Skeletal muscle satellite cell (primary cell): ENCODE data around the gene ZDHHC14.
"Not testable (repeated sequence)": the region's sequence is repeated elsewhere in the genome, so short reads cannot be mapped to it uniquely, and the experiment has no call there.

Experiments
- H3K27me3 ChIP-seq: 2 replicates; pipeline ENCODE4 v1.7.0; 2013; ENCODE audit warnings: low read length; ENCODE audit not compliant: control insufficient read depth, insufficient read depth
- H3K36me3 ChIP-seq: 2 replicates; pipeline ENCODE4 v1.7.0; 2013; ENCODE audit warnings: mild to moderate bottlenecking, control low read depth, low read length; ENCODE audit not compliant: insufficient read depth
- H3K4me1 ChIP-seq: 2 replicates; pipeline ENCODE4 v1.7.0; 2013; ENCODE audit warnings: low read length; ENCODE audit not compliant: control insufficient read depth, insufficient read depth
- H3K4me2 ChIP-seq: 2 replicates; pipeline ENCODE4 v1.7.0; 2013; ENCODE audit warnings: mild to moderate bottlenecking, low read length
- H3K4me3 ChIP-seq: 2 replicates; pipeline ENCODE4 v1.7.0; 2013; ENCODE audit warnings: low read length
- H3K9ac ChIP-seq: 2 replicates; pipeline ENCODE4 v1.7.0; 2013; ENCODE audit warnings: mild to moderate bottlenecking, low read depth, low read length, moderate library complexity
- H3K9me3 ChIP-seq: replicated peaks from 2 replicates; pipeline ENCODE4 v1.7.0; 2013; ENCODE audit warnings: mild to moderate bottlenecking, control low read depth, low read length

ZDHHC14 gene

GRCh38 chr6:157461000-157461915, 80.3 kb downstream of the ZDHHC14 start:
- Histone ChIP-seq H3K4me1 (no peaks in the 10 kb centered on the region), H3K4me3 (no peak overlapping the region), H3K9ac (no peak overlapping the region), H3K9me3 (no peaks in the 10 kb centered on the region), H3K36me3 (no peaks in the 10 kb centered on the region), H3K4me2 (no peak overlapping the region), H3K27me3 (no peaks in the 10 kb centered on the region)

- Histone ChIP-seq H3K4me1 (no peaks in the 10 kb centered on the region), H3K27me3 (no peaks in the 10 kb centered on the region)
Observed at GRCh38 chr6:157462956-157463742, 82.2 kb downstream of the ZDHHC14 start.

GRCh38 chr6:157463743-157464135, 82.7 kb downstream of the ZDHHC14 start:
- not testable (repeated sequence) for H3K4me3 ChIP-seq, H3K4me2 ChIP-seq, H3K4me1 ChIP-seq, H3K27me3 ChIP-seq, H3K36me3 ChIP-seq, H3K9me3 ChIP-seq, H3K9ac ChIP-seq

More at GRCh38 chr6:157462956-157463742, 82.2 kb downstream of the ZDHHC14 start:
- no peaks in the 10 kb centered on the region for H3K36me3 ChIP-seq
- no peaks in the 10 kb centered on the region for H3K9me3 ChIP-seq
- H3K4me2 ChIP-seq, result no peak overlapping the region
- H3K9ac ChIP-seq, result no peak overlapping the region
- H3K4me3 ChIP-seq, result no peak overlapping the region

- Histone ChIP-seq H3K9ac (no peak overlapping the region), H3K4me1 (no peaks in the 10 kb centered on the region), H3K4me3 (no peak overlapping the region)
Observed at GRCh38 chr6:157464653-157465535, 83.9 kb downstream of the ZDHHC14 start.

GRCh38 chr6:157466342-157466648, 85.3 kb downstream of the ZDHHC14 start:
- Histone ChIP-seq H3K4me1 (no peaks in the 10 kb centered on the region), H3K9ac (no peak overlapping the region), H3K27me3 (no peaks in the 10 kb centered on the region)

More at GRCh38 chr6:157464653-157465535, 83.9 kb downstream of the ZDHHC14 start:
- H3K27me3 ChIP-seq, result no peaks in the 10 kb centered on the region
- peak overlapping the region; percentile 56 for H3K4me2 ChIP-seq
- H3K9me3 ChIP-seq, result no peaks in the 10 kb centered on the region
- H3K36me3 ChIP-seq, result no peaks in the 10 kb centered on the region

GRCh38 chr6:157467339-157467738, 86.3 kb downstream of the ZDHHC14 start:
- H3K4me3 ChIP-seq, H3K9ac ChIP-seq: not testable (repeated sequence)

More at GRCh38 chr6:157466342-157466648, 85.3 kb downstream of the ZDHHC14 start:
- Histone ChIP-seq H3K36me3 (no peaks in the 10 kb centered on the region), H3K4me2 (no peak overlapping the region), H3K4me3 (no peak overlapping the region), H3K9me3 (no peaks in the 10 kb centered on the region)

GRCh38 chr6:157468054-157468453, 87.1 kb downstream of the ZDHHC14 start:
- H3K27me3 ChIP-seq, result no peaks in the 10 kb centered on the region
- no peaks in the 10 kb centered on the region for H3K9me3 ChIP-seq
- H3K4me2 ChIP-seq, result no peak overlapping the region
- H3K9ac ChIP-seq, result no peak overlapping the region
- no peaks in the 10 kb centered on the region for H3K36me3 ChIP-seq
- no peak overlapping the region for H3K4me3 ChIP-seq
- no peaks in the 10 kb centered on the region for H3K4me1 ChIP-seq

More at GRCh38 chr6:157467339-157467738, 86.3 kb downstream of the ZDHHC14 start:
- H3K36me3 ChIP-seq, H3K9me3 ChIP-seq, H3K4me2 ChIP-seq, H3K27me3 ChIP-seq, H3K4me1 ChIP-seq: not testable (repeated sequence)

- Histone ChIP-seq H3K4me3 (no peak overlapping the region), H3K9ac (no peak overlapping the region), H3K36me3 (no peaks in the 10 kb centered on the region), H3K4me2 (no peak overlapping the region), H3K4me1 (no peaks in the 10 kb centered on the region), H3K27me3 (no peaks in the 10 kb centered on the region), H3K9me3 (no peaks in the 10 kb centered on the region)
Observed at GRCh38 chr6:157468574-157468973, 87.6 kb downstream of the ZDHHC14 start.

- Histone ChIP-seq H3K9ac (no peak overlapping the region), H3K27me3 (no peaks in the 10 kb centered on the region), H3K36me3 (no peaks in the 10 kb centered on the region), H3K9me3 (no peaks in the 10 kb centered on the region), H3K4me2 (no peak overlapping the region), H3K4me1 (no peaks in the 10 kb centered on the region), H3K4me3 (no peak overlapping the region)
Observed at GRCh38 chr6:157469378-157469777, 88.4 kb downstream of the ZDHHC14 start.

- Histone ChIP-seq H3K9me3 (no peaks in the 10 kb centered on the region), H3K27me3 (no peaks in the 10 kb centered on the region), H3K36me3 (no peaks in the 10 kb centered on the region), H3K4me3 (no peak overlapping the region), H3K9ac (no peak overlapping the region), H3K4me1 (no peaks in the 10 kb centered on the region), H3K4me2 (no peak overlapping the region)
Observed at GRCh38 chr6:157471077-157471686, 90.2 kb downstream of the ZDHHC14 start.
